GM19025 (cell line): ENCODE results near the gene FHL3.
A peak's percentile ranks its signal among the peaks of the same experiment; 100 is the strongest.

ENCODE experiments used
- ATAC-seq: cut with Tn5 transposase; IDR thresholded peaks from one replicate; pipeline ENCODE4 v1.9.1; 2021; ENCODE audit warnings: mild to moderate bottlenecking, low read depth, moderate library complexity; ENCODE audit not compliant: unreplicated experiment

Gene FHL3

GRCh38 chr1:38014724-38015424, 9.6 kb upstream of the FHL3 start:
- ATAC-seq = no peak

DNA sequence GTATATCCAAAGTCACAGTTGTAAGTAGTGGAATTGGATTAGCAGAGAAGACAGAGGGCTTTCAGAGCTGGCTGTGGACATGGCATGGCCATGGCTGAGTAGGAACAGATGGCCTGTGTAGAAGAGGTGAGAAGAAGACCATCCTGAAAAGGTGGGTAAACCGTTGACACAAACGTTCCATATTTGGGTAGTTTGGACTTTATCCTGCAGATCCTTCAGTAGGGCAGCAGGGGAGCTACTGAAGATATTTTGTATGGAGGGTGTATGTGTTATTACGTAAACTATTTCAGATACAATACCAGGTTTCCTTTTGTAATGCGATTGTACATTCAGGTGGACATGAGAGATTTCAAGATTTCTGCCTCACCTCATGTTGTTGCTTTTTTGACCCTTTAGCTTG, 8.9 kb upstream of the FHL3 start:
- ATAC-seq = no peak

GRCh38 chr1:38013227-38013622, 7.9 kb upstream of the FHL3 start:
- no peak for ATAC-seq

GRCh38 chr1:38012363-38013226, 7.3 kb upstream of the FHL3 start, which contains the start of gene UTP11:
Gene UTP11, plus strand, starts transcription at chr1:38012734. Its CDS starts 69 bp downstream, at chr1:38012803.
- ATAC-seq = peak; percentile 92

GRCh38 chr1:38009841-38010180, 4.5 kb upstream of the FHL3 start:
- no peak for ATAC-seq

- no peak for ATAC-seq
These were observed 4.0 kb upstream of the FHL3 start for GRCh38 chr1:38009088-38009840.

- no peak for ATAC-seq
These were observed 904 bp upstream of the FHL3 start for GRCh38 chr1:38006008-38006828.

DNA sequence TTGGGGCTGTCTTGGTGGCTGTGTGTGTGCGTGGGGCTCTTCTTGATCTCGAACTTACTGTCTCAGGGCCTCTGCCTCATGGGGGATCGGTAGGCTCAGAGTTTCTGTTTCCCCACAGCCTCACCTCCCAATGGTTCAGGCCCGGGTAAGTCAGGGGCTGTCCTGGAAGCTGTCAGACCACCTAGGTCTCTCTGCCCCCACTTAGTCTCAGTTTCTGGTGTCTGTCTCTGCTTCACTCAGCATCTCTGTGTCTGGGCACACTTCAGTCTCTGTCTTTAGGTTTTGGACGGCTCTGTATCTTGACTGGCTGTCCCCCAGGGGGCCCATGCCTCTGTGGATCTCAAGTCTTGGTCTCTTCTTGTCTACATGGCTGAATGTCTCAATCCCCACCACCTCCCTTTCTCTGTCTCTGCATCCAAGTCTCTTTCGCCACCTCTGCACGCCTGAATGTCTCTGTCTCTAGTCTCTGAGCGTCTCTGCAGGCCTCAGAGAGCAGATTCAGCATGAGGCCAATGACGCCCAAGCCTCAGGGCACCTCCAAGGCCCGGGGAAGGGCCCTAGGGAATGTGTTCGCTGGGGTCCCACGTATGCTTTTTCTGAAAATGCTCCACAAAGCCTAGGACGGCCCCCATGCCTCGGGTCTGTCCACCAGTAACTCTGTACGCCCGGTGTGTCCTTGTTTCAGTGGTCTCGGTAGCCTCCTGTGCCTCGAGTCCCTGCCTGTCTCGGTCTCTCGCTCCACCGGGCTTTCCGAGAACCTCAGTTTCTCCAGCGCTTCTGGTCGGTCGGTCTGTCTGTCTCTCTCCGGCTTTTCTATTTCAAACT, 818 bp downstream of the FHL3 start:
- ATAC-seq = no peak

DNA sequence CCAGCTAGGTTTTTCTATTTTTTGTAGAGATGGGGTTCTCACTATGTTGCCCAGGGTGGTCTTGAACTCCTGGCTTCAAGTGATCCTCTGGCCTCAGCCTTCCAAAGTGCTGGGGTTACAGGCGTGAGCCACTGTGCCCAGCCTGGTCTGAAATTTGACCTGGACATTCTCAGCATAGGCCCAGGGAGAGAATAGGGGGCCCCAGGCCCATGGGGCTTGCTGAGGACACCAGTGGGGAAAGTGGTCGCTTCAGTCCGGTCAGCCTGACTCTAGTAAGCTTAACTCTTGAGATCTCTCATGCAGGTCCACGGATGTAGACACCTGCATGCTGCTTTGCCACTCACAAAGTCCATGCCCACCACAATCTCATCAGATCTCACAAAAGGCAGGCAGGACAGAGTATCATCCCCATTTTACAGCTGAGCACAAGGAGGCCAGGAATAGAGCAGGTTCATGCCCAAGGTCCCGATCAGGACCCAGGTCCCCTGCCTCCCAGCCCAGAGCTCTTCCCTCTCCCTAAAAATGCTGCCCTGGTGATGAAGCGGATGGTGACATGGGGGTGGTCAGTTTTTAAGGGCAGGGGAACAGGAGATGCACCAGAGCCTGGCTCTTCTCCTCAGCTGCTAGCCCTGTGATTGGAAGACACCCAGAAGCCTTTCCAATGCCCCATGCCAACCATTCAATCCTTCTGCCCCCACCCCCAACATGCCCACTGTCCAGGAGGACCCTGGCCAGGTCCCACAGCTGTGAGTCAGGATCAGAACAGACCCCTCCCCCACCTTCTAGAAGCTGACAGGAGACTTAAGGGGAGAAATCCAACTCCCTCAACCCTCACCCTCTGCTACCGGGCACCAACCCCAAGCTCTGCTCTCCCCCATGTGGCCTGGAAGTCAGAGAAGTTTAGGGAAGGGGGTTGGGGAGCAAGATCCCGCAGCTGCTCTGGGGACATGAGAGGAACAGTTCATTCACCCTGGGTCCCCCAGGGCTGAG, 1.8 kb downstream of the FHL3 start:
- no peak for ATAC-seq

GRCh38 chr1:38000529-38001455, 4.5 kb downstream of the FHL3 start:
- ATAC-seq = no peak

DNA sequence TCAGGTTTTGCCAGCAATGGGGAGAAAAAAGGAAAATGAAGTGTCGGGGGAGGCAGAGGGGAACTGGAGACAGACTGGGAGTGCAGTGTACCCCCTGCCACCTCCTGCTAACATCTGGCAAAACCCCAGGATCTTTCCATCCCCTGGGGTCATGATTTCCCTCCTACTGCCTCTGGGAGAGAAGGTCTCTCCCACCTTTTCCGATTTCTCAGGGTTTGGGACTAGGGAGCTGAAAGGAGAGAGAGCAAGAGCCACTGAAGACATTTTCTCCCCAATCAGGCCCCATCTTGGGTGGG, 5.1 kb downstream of the FHL3 start:
- no peak for ATAC-seq

GRCh38 chr1:37999430-38000232, 5.7 kb downstream of the FHL3 start:
- no peak for ATAC-seq

DNA sequence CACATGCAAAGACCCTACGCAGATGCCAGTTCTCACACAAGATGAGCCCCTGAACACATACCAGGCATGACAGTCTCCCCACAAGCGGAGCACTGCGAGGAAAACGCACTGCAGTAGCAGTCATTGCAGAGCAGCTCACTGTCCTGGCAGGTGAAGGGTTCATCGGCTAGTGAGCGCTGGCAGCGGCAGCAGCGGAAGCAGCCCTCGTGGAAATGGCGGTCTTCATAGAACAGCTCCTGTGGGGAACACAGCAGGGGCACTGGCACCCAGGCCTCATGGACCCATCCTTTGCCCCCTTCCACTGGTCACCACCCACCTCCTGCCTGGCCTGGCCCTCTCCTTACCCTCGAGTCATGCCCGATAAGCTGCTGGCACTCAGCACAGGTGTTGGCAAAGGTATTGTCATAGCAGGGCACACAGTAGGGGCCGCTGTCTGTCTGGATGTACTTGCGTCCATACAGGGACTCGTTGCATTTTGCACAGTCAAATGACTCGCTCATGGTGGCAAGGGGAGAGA, 6.3 kb downstream of the FHL3 start:
- no peak for ATAC-seq

DNA sequence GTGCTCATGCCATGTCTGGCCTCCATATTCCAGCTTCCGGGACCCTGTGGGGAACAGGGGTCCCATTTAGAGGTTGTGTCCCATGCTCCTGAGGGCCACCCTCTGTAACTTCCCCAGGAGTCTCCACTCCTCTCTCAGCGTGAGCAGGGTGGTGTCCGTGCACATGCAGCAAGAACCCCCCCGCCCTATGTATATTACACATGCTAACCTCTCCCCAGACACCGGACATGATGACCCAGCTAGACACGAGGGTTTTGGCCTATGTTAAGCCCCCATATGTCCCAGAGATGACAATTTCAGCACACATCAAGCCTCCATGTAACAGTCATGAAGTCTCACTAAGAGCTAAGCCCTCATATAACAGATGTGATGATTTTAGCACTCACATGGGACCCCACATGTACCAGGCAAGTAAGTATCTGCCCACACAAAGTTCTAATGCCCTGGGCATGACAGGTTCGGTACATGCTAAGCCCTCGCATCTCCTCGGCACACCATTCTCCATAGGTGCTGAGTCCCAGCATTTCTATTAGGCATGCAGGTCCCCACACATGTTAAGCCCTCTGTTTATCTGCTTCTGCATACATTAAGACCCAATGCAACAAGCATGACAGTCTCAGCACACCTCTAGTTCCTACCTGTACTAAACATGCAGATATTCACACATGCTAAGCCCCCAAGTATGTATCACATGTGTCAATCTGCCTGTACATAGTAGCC, 7.1 kb downstream of the FHL3 start:
- no peak for ATAC-seq

GRCh38 chr1:37997256-37998088, 7.8 kb downstream of the FHL3 start:
- no peak for ATAC-seq
